Measurements from ENCODE around the gene XXYLT1.
A peak's percentile ranks its signal among the peaks of the same experiment; 100 is the strongest.

- TF ChIP-seq ZNF655 (CRISPR knock-in tag; IDR thresholded peaks at IDR 0.05) = no peak
- TF ChIP-seq POLR2A (conservative IDR thresholded peaks at IDR 0.05) = no peak
- 0 out of 2 replicates have a peak, but pooled peaks have one; percentile 19 for TF ChIP-seq SPI1 (IDR thresholded peaks at IDR 0.05; ENCODE audit: borderline replicate concordance, low read depth, low read length)
- TF ChIP-seq RBM39 (optimal IDR thresholded peaks at IDR 0.05; ENCODE audit: low read depth, low read length) = no peak
- no peak; the same call in 1 of the 2 replicates for TF ChIP-seq NFRKB (IDR thresholded peaks at IDR 0.05; ENCODE audit: low read depth)
- TF ChIP-seq CHD4 (IDR thresholded peaks at IDR 0.05; ENCODE audit: insufficient read depth, insufficient replicate concordance, low read depth, low read length, poor library complexity, severe bottlenecking) = no peak
- no peak for TF ChIP-seq RFX5 (IDR thresholded peaks at IDR 0.05; ENCODE audit: low read depth, low read length)
These were observed 106.2 kb downstream of the XXYLT1 start for GRCh38 chr3:195164573-195165264.

Measured in K562 (cell line).